Activated naive CD8-positive, alpha-beta T cell treated with anti-CD3 and anti-CD28 coated beads, Interleukin-2, amount 50 U/mL, for 24 hours (primary cell): ENCODE measurements around the gene NEUROD6.

Experiments used
- ATAC-seq: fragments of 150-1000 bp; cut with Tn5 transposase; one replicate; pipeline ENCODE4 v1.10.0; 2021
- DNase-seq: peaks from one replicate; pipeline ENCODE4 v3.0.0; 2021
- H3K27ac Mint-ChIP-seq: one replicate; pipeline ENCODE4 v1.8.0; 2021; ENCODE audit warnings: mild to moderate bottlenecking, mixed read lengths
- H3K27me3 Mint-ChIP-seq: one replicate; pipeline ENCODE4 v1.8.0; 2021; ENCODE audit warnings: mixed read lengths
- H3K36me3 Mint-ChIP-seq: one replicate; pipeline ENCODE4 v1.8.0; 2021; ENCODE audit warnings: low read depth, mixed read lengths
- H3K4me1 Mint-ChIP-seq: one replicate; pipeline ENCODE4 v1.8.0; 2021; ENCODE audit warnings: mixed read lengths
- H3K4me3 Mint-ChIP-seq: one replicate; pipeline ENCODE4 v1.8.0; 2021; ENCODE audit warnings: mild to moderate bottlenecking, moderate library complexity, mixed read lengths
- H3K9me3 Mint-ChIP-seq: one replicate; pipeline ENCODE4 v1.8.0; 2021; ENCODE audit warnings: mixed read lengths

NEUROD6 gene

GRCh38 chr7:31341141-31341540 is 615 bp upstream of the NEUROD6 start:
- H3K36me3 Mint-ChIP-seq = no peaks in the 10 kb centered on the region
- no peak overlapping the region for H3K4me3 Mint-ChIP-seq
- ATAC-seq = no peak
- peaks cover 14% of the 10 kb centered on the region for H3K27me3 Mint-ChIP-seq
- H3K9me3 Mint-ChIP-seq = no peaks in the 10 kb centered on the region
- no peaks in the 10 kb centered on the region for H3K4me1 Mint-ChIP-seq
- DNase-seq = no peak
- H3K27ac Mint-ChIP-seq = no peak overlapping the region

DNA sequence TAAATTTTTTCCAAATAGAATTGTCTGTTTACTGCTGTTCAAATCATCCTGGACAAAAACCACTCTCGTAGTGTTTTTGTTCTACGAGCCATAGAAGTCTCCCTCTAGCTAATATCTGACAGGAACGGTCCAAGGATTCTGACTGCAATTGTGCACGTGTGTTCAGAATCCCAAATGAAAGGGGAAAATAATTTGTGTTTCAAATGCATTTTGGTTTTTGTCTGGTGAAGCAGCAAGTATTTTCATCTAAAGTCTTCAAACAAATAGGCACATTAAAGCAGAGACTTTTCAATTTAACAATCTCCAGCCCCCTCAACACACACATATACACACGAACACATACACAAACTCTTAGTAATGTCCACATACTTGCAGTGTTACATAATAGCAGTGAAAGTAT is 475 bp downstream of the NEUROD6 start:
- H3K36me3 Mint-ChIP-seq = no peaks in the 10 kb centered on the region
- ATAC-seq (no peak), DNase-seq (no peak)
- no peaks in the 10 kb centered on the region for H3K9me3 Mint-ChIP-seq
- H3K27ac Mint-ChIP-seq = no peak overlapping the region
- peaks cover 25% of the 10 kb centered on the region for H3K27me3 Mint-ChIP-seq
- H3K4me1 Mint-ChIP-seq = no peaks in the 10 kb centered on the region
- no peak overlapping the region for H3K4me3 Mint-ChIP-seq

DNA sequence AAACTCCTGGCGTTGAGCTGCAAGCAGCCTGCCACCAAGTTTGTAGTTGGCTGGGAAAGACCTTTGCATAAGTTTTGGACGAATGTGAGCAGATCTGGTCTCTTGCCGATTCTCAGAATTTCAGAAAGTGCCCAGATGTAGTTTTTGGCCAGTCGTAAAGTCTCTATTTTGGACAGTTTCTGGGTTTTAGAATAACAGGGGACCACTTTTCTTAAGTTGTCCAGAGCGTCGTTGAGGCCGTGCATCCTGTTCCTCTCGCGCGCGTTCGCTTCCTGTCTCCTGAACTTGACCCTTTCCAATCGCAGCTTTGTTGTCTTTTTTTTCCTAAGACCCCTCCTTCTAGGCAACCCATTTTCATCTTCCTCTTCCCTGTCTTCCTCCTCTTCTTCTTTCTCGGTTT is 1.8 kb downstream of the NEUROD6 start:
- Mint-ChIP-seq H3K4me3 (no peak overlapping the region), H3K27me3 (peaks cover 28% of the 10 kb centered on the region), H3K9me3 (peaks cover under 1% of the 10 kb centered on the region), H3K36me3 (no peaks in the 10 kb centered on the region), H3K27ac (no peak overlapping the region), H3K4me1 (no peaks in the 10 kb centered on the region)
- ATAC-seq (no peak), DNase-seq (no peak)

- no peak for DNase-seq
- Mint-ChIP-seq H3K4me1 (no peaks in the 10 kb centered on the region), H3K9me3 (peaks cover 3% of the 10 kb centered on the region), H3K27me3 (peaks cover 28% of the 10 kb centered on the region), H3K27ac (no peak overlapping the region), H3K36me3 (no peaks in the 10 kb centered on the region), H3K4me3 (no peak overlapping the region)
- ATAC-seq = no peak
Measured at GRCh38 chr7:31337002-31337565, 3.4 kb downstream of the NEUROD6 start.

DNA sequence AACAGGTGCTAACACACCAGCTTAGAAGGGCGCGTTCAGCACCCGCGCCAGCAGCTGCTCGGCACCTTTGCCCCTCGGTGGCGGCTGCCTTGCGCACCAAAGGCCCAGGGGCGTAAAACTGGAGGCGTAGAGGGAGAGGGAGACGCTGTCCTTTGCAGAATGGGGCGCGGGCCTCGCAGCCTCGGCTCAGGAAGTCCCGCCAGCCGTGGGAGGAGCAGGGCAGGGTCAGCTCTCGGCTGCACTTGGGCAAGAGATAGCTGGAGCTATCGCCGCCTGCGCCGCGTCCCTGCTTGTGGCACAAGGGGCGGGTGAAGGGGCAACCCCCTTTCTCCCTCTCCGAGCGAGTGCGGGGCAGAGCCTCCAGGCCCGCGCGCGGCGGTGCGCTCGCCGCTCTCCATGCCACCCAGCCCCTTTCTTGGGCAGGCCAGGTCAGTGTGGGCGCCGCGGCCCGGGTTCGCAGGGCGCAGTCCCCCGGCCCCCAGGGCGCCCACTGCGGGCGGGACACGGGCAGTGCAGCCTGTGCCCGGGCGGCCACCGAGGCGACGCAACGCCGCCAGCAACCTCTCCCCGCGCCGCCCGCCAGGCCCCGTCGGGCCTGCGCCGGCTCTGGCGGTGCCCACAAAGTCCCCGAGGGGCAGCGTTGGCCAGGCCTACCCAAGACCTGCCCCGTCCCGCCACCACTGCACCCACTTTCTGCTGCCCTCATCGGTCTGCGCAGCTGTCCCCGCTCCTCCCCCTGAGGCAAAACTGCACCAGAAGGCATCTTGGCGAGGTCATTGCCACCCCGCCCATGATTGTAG is 4.1 kb downstream of the NEUROD6 start:
- no peak overlapping the region for H3K4me3 Mint-ChIP-seq
- DNase-seq = no peak
- H3K27ac Mint-ChIP-seq = no peak overlapping the region
- H3K9me3 Mint-ChIP-seq = peaks cover 3% of the 10 kb centered on the region
- no peaks in the 10 kb centered on the region for H3K4me1 Mint-ChIP-seq
- no peaks in the 10 kb centered on the region for H3K36me3 Mint-ChIP-seq
- H3K27me3 Mint-ChIP-seq = peaks cover 28% of the 10 kb centered on the region
- ATAC-seq = no peak

- no peak overlapping the region for H3K27ac Mint-ChIP-seq
- ATAC-seq (no peak), DNase-seq (no peak)
- H3K27me3 Mint-ChIP-seq = peaks cover 28% of the 10 kb centered on the region
- no peaks in the 10 kb centered on the region for H3K4me1 Mint-ChIP-seq
- no peak overlapping the region for H3K4me3 Mint-ChIP-seq
- H3K36me3 Mint-ChIP-seq = no peaks in the 10 kb centered on the region
- H3K9me3 Mint-ChIP-seq = peaks cover 3% of the 10 kb centered on the region
Measured at GRCh38 chr7:31335884-31336201, 4.7 kb downstream of the NEUROD6 start.

DNA sequence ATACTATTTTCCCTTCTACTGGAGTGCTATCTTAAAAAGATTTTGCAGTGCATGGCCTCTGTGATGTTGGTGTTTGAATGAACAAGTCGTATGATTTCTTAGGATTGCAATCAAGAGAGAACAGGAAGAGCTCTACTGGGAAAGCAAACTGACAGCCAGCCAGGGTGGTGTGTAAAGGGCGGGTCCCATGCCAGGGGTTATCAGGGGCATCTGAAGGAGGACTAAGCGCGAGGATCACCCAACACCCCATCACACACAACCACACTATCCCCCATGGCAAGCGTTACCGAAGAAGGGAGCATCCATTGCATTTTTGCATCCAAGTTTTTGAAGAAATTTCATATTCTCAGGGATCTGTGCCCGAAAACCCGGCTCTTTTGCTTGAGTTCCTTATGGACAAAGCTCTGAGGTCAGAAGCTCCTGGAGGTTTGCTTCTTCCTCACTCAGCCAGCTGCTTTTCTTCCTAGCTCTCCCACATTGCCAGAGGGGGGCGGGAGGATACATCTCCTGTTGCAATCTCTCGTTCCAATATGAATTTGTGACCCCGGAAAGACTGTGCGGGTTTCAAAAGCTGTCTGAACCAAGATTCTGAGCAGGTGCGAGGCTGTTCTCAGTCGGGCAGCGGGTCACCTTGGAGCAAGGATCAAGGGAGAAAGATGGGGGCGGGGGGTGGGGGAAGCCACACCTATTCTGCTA is 5.2 kb downstream of the NEUROD6 start:
- Mint-ChIP-seq H3K4me3 (no peak overlapping the region), H3K27me3 (peaks cover 28% of the 10 kb centered on the region)

GRCh38 chr7:31333291-31333690 is 7.2 kb downstream of the NEUROD6 start:
- peaks cover 9% of the 10 kb centered on the region for H3K9me3 Mint-ChIP-seq
- no peak overlapping the region for H3K27ac Mint-ChIP-seq
- H3K4me1 Mint-ChIP-seq = no peaks in the 10 kb centered on the region
- no peak for ATAC-seq
- DNase-seq = no peak
- H3K36me3 Mint-ChIP-seq = no peaks in the 10 kb centered on the region
- H3K27me3 Mint-ChIP-seq = peaks cover 22% of the 10 kb centered on the region
- no peak overlapping the region for H3K4me3 Mint-ChIP-seq

More for the DNA sequence above, 5.2 kb downstream of the NEUROD6 start:
- Mint-ChIP-seq H3K9me3 (peaks cover 3% of the 10 kb centered on the region), H3K27ac (no peak overlapping the region), H3K36me3 (no peaks in the 10 kb centered on the region), H3K4me1 (no peaks in the 10 kb centered on the region)
- no peak for ATAC-seq
- no peak for DNase-seq

DNA sequence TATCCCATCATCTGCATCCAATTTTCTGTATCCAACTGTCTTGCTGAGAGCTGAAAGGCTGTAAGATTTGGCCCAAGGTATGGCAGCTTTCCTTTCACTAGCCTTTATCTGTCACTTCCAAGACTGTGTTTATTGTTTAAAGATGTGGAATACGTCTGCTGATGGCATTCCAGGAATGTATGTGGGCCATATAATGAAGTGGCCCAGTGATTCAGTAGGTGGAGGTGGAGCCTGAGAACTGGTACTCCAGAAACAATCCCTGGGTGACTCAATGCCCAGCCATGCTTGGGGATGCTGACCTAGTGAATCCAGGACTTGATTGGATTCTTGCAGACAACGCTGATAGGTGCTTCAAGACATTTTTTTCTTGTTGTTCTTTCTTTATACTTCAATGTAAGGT is 13.5 kb downstream of the NEUROD6 start:
- Mint-ChIP-seq H3K27me3 (no peaks in the 10 kb centered on the region), H3K9me3 (peaks cover 15% of the 10 kb centered on the region), H3K4me3 (no peak overlapping the region), H3K4me1 (no peaks in the 10 kb centered on the region), H3K27ac (no peak overlapping the region), H3K36me3 (no peaks in the 10 kb centered on the region)
- ATAC-seq (no peak), DNase-seq (no peak)

DNA sequence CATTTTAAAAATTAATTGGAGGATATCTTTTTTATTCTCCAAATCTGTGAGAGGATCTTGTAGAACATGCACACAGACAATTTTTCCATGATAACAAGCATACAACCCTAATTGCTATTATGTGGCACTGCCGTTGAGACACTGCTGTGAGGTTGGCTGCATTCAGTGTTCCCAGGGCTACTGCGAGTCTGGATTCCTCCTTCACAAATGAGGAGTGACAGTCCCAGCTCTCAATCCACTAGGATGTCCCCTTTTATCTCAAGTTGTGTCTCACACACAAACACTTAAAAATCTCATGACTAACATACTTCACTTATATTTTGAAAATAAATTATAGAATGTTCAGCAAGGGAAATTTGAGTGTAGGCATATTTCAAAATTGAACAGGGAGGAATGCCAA is 14.1 kb downstream of the NEUROD6 start:
- Mint-ChIP-seq H3K36me3 (no peaks in the 10 kb centered on the region), H3K27ac (no peak overlapping the region), H3K9me3 (peaks cover 15% of the 10 kb centered on the region), H3K27me3 (no peaks in the 10 kb centered on the region), H3K4me1 (no peaks in the 10 kb centered on the region), H3K4me3 (no peak overlapping the region)
- DNase-seq (no peak), ATAC-seq (no peak)

GRCh38 chr7:31323101-31323500 is 17.4 kb downstream of the NEUROD6 start:
- Mint-ChIP-seq H3K27me3 (no peaks in the 10 kb centered on the region), H3K4me1 (no peaks in the 10 kb centered on the region), H3K36me3 (no peaks in the 10 kb centered on the region), H3K9me3 (peaks cover 9% of the 10 kb centered on the region), H3K4me3 (no peak overlapping the region), H3K27ac (no peak overlapping the region)
- DNase-seq (no peak), ATAC-seq (no peak)

DNA sequence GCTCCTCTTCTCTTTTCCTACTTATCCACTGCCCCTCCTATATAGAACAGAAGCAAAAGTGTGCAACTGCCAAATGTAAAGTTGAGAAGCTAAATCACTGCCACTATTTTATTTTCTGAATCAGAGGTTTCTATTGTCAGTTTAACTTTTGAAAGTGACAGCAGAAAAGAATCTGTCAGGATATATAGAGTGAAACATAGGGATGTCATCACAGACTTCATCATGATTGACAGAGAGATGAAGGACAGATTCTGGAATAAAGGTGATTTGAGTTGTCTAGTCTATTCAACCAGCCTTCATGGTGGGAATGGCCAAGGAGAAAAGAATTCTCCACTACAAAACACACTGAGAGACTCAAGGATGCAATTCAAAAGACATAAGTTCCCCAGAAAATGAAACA is 19.9 kb downstream of the NEUROD6 start:
- ATAC-seq (no peak), DNase-seq (no peak)
- peaks cover 9% of the 10 kb centered on the region for H3K9me3 Mint-ChIP-seq
- H3K4me1 Mint-ChIP-seq = no peaks in the 10 kb centered on the region
- no peaks in the 10 kb centered on the region for H3K36me3 Mint-ChIP-seq
- no peak overlapping the region for H3K4me3 Mint-ChIP-seq
- H3K27me3 Mint-ChIP-seq = peaks cover 2% of the 10 kb centered on the region
- H3K27ac Mint-ChIP-seq = no peak overlapping the region

- no peaks in the 10 kb centered on the region for H3K36me3 Mint-ChIP-seq
Measured at GRCh38 chr7:31318313-31318712, 22.2 kb downstream of the NEUROD6 start.

GRCh38 chr7:31316876-31317275 is 23.6 kb downstream of the NEUROD6 start:
- H3K4me1 Mint-ChIP-seq = no peaks in the 10 kb centered on the region
- H3K36me3 Mint-ChIP-seq = no peaks in the 10 kb centered on the region
- H3K9me3 Mint-ChIP-seq = no peaks in the 10 kb centered on the region
- peaks cover 4% of the 10 kb centered on the region for H3K27me3 Mint-ChIP-seq
- DNase-seq = no peak
- H3K4me3 Mint-ChIP-seq = no peak overlapping the region
- H3K27ac Mint-ChIP-seq = no peak overlapping the region
- no peak for ATAC-seq

More at GRCh38 chr7:31318313-31318712, 22.2 kb downstream of the NEUROD6 start:
- no peaks in the 10 kb centered on the region for H3K9me3 Mint-ChIP-seq
- ATAC-seq (no peak), DNase-seq (no peak)
- H3K27me3 Mint-ChIP-seq = peaks cover 4% of the 10 kb centered on the region
- H3K4me3 Mint-ChIP-seq = no peak overlapping the region
- H3K27ac Mint-ChIP-seq = no peak overlapping the region
- no peaks in the 10 kb centered on the region for H3K4me1 Mint-ChIP-seq

GRCh38 chr7:31315758-31316157 is 24.8 kb downstream of the NEUROD6 start:
- ATAC-seq (no peak), DNase-seq (no peak)
- Mint-ChIP-seq H3K27ac (no peak overlapping the region), H3K4me1 (no peaks in the 10 kb centered on the region), H3K27me3 (peaks cover 4% of the 10 kb centered on the region), H3K4me3 (no peak overlapping the region), H3K36me3 (no peaks in the 10 kb centered on the region), H3K9me3 (no peaks in the 10 kb centered on the region)
